ENCODE data around the gene CEP76. TPM values are rescaled to one million over a fixed set of nuclear protein-coding genes. Genes with fewer than 3 reads are reported as not detected.
"Not testable (repeated sequence)": the region's sequence is repeated elsewhere in the genome, so short reads cannot be mapped to it uniquely, and the experiment has no call there.

The CEP76 gene
- total RNA-seq, 2 experiments from 2014 or later: 14.4 to 15.0 TPM

GRCh38 chr18:12656938-12657683, 45.4 kb downstream of the CEP76 start:
- Mint-ChIP-seq H3K27ac (no peak overlapping the region), H3K27me3 (peaks cover 8% of the 10 kb centered on the region), H3K4me1 (ENCODE audit: low read depth) (peaks cover 26% of the 10 kb centered on the region), H3K36me3 (no peaks in the 10 kb centered on the region), H3K9me3 (no peaks in the 10 kb centered on the region), H3K4me3 (peak overlapping the region; percentile 75)
- CTCF ChIA-PET: interaction anchor here (4.8 kb wide), 1 partner anchor 264 kb away, joined by 64 read pairs; no protein-coding TSS in a partner anchor
- DNase-seq: peak; percentile 37
- POLR2A ChIA-PET: interaction anchor here (1.2 to 1.4 kb wide), 2 partner anchors 249 to 280 kb away, joined by 3 to 4 read pairs; partner anchors contain the start of genes AFG3L2 and PRELID3A
- intact Hi-C loops (cut with micrococcal nuclease): loop anchor here (5.0 to 10.0 kb wide), 4 partner anchors 52 to 385 kb away; partner anchors contain the start of gene AFG3L2

- Mint-ChIP-seq H3K4me3 (peak overlapping the region; percentile 75), H3K27ac (no peak overlapping the region), H3K27me3 (peaks cover 10% of the 10 kb centered on the region), H3K9me3 (no peaks in the 10 kb centered on the region), H3K36me3 (no peaks in the 10 kb centered on the region), H3K4me1 (ENCODE audit: low read depth) (peaks cover 26% of the 10 kb centered on the region)
- intact Hi-C loops (cut with micrococcal nuclease): loop anchor here (5.0 to 10.0 kb wide), 4 partner anchors 52 to 384 kb away; partner anchors contain the start of gene AFG3L2
- CTCF ChIA-PET: interaction anchor here (4.8 kb wide), 1 partner anchor 263 kb away, joined by 64 read pairs; no protein-coding TSS in a partner anchor
- DNase-seq: no peak
- POLR2A ChIA-PET: no interaction called here
Measured at GRCh38 chr18:12656605-12656937, 46.0 kb downstream of the CEP76 start.

- CTCF ChIA-PET: no interaction called here
Measured at GRCh38 chr18:12654971-12655370, 47.6 kb downstream of the CEP76 start.

GRCh38 chr18:12652861-12653401, 49.6 kb downstream of the CEP76 start:
- H3K27ac Mint-ChIP-seq: peak overlapping the region; percentile 24

More at GRCh38 chr18:12654971-12655370, 47.6 kb downstream of the CEP76 start:
- Mint-ChIP-seq H3K27me3 (peaks cover 12% of the 10 kb centered on the region), H3K36me3 (no peaks in the 10 kb centered on the region), H3K4me1 (ENCODE audit: low read depth) (peaks cover 26% of the 10 kb centered on the region), H3K27ac (no peak overlapping the region), H3K4me3 (no peak overlapping the region), H3K9me3 (no peaks in the 10 kb centered on the region)
- no peak for DNase-seq
- POLR2A ChIA-PET: interaction anchor here (0.6 kb wide), 1 partner anchor 31 kb away, joined by 3 read pairs; no protein-coding TSS in a partner anchor
- intact Hi-C loops (cut with micrococcal nuclease): loop anchor here (5.0 to 10.0 kb wide), 4 partner anchors 50 to 383 kb away; partner anchors contain the start of gene AFG3L2

GRCh38 chr18:12651651-12652050, 50.9 kb downstream of the CEP76 start:
- POLR2A ChIA-PET: no interaction called here
- intact Hi-C loops (cut with micrococcal nuclease): loop anchor here (10.0 kb wide), 2 partner anchors 47 to 107 kb away; no protein-coding TSS in a partner anchor
- Mint-ChIP-seq H3K4me1 (ENCODE audit: low read depth) (peaks cover 21% of the 10 kb centered on the region), H3K36me3 (no peaks in the 10 kb centered on the region), H3K27ac (no peak overlapping the region), H3K4me3 (no peak overlapping the region), H3K27me3 (peaks cover 7% of the 10 kb centered on the region), H3K9me3 (no peaks in the 10 kb centered on the region)
- DNase-seq: no peak
- CTCF ChIA-PET: interaction anchor here (1.5 kb wide), 1 partner anchor 260 kb away, joined by 5 read pairs; no protein-coding TSS in a partner anchor

More at GRCh38 chr18:12652861-12653401, 49.6 kb downstream of the CEP76 start:
- intact Hi-C loops (cut with micrococcal nuclease): loop anchor here (1.0 to 10.0 kb wide), 3 partner anchors 24 to 108 kb away; no protein-coding TSS in a partner anchor
- Mint-ChIP-seq H3K4me3 (no peak overlapping the region), H3K4me1 (ENCODE audit: low read depth) (peaks cover 24% of the 10 kb centered on the region), H3K27me3 (peaks cover 8% of the 10 kb centered on the region), H3K9me3 (no peaks in the 10 kb centered on the region), H3K36me3 (no peaks in the 10 kb centered on the region)
- DNase-seq: peak; percentile 49
- POLR2A ChIA-PET: no interaction called here
- CTCF ChIA-PET: no interaction called here

GRCh38 chr18:12647773-12648172, 54.8 kb downstream of the CEP76 start:
- no peak for DNase-seq
- H3K36me3 Mint-ChIP-seq: no peaks in the 10 kb centered on the region
- H3K27me3 Mint-ChIP-seq: peaks cover 5% of the 10 kb centered on the region
- CTCF ChIA-PET: no interaction called here
- no peak overlapping the region for H3K4me3 Mint-ChIP-seq
- POLR2A ChIA-PET: no interaction called here
- H3K27ac Mint-ChIP-seq: no peak overlapping the region
- no peaks in the 10 kb centered on the region for H3K9me3 Mint-ChIP-seq
- intact Hi-C loops (cut with micrococcal nuclease): no loop called here
- H3K4me1 Mint-ChIP-seq (ENCODE audit: low read depth): peaks cover 7% of the 10 kb centered on the region

- no peak for DNase-seq
- Mint-ChIP-seq H3K36me3 (no peaks in the 10 kb centered on the region), H3K27ac (no peak overlapping the region), H3K4me3 (no peak overlapping the region), H3K4me1 (ENCODE audit: low read depth) (no peaks in the 10 kb centered on the region), H3K9me3 (no peaks in the 10 kb centered on the region), H3K27me3 (peaks cover 5% of the 10 kb centered on the region)
- intact Hi-C loops (cut with micrococcal nuclease): no loop called here
- ChIA-PET POLR2A (no interaction called here), CTCF (no interaction called here)
Measured at GRCh38 chr18:12645751-12646203, 56.7 kb downstream of the CEP76 start.

GRCh38 chr18:12645254-12645653, 57.3 kb downstream of the CEP76 start:
- Mint-ChIP-seq H3K4me3 (no peak overlapping the region), H3K27me3 (peaks cover 5% of the 10 kb centered on the region), H3K27ac (no peak overlapping the region), H3K36me3 (no peaks in the 10 kb centered on the region), H3K4me1 (ENCODE audit: low read depth) (peaks cover 4% of the 10 kb centered on the region), H3K9me3 (no peaks in the 10 kb centered on the region)
- intact Hi-C loops (cut with micrococcal nuclease): no loop called here
- ChIA-PET POLR2A (no interaction called here), CTCF (no interaction called here)
- DNase-seq: no peak

GRCh38 chr18:12643756-12644155, 58.8 kb downstream of the CEP76 start:
- CTCF ChIA-PET; H3K36me3 Mint-ChIP-seq; POLR2A ChIA-PET; intact Hi-C loops (cut with micrococcal nuclease); H3K4me1 Mint-ChIP-seq (ENCODE audit: low read depth); H3K9me3 Mint-ChIP-seq; H3K4me3 Mint-ChIP-seq; H3K27me3 Mint-ChIP-seq; DNase-seq; H3K27ac Mint-ChIP-seq: not testable (repeated sequence)

GRCh38 chr18:12640881-12641200, 61.7 kb downstream of the CEP76 start:
- intact Hi-C loops (cut with micrococcal nuclease): no loop called here
- Mint-ChIP-seq H3K27ac (no peak overlapping the region), H3K9me3 (no peaks in the 10 kb centered on the region), H3K27me3 (peaks cover 7% of the 10 kb centered on the region), H3K4me1 (ENCODE audit: low read depth) (peaks cover 6% of the 10 kb centered on the region), H3K36me3 (no peaks in the 10 kb centered on the region), H3K4me3 (no peak overlapping the region)
- ChIA-PET POLR2A (no interaction called here), CTCF (interaction anchor here (0.7 to 1.4 kb wide), 2 partner anchors 172 to 249 kb away, joined by 3 to 8 read pairs; no protein-coding TSS in a partner anchor)
- DNase-seq: no peak

- intact Hi-C loops (cut with micrococcal nuclease): no loop called here
- H3K4me3 Mint-ChIP-seq: no peak overlapping the region
- no peak overlapping the region for H3K27ac Mint-ChIP-seq
- ChIA-PET POLR2A (no interaction called here), CTCF (interaction anchor here (0.7 to 1.4 kb wide), 2 partner anchors 172 to 248 kb away, joined by 3 to 8 read pairs; no protein-coding TSS in a partner anchor)
- no peaks in the 10 kb centered on the region for H3K9me3 Mint-ChIP-seq
- peaks cover 6% of the 10 kb centered on the region for H3K4me1 Mint-ChIP-seq (ENCODE audit: low read depth)
- H3K27me3 Mint-ChIP-seq: peaks cover 6% of the 10 kb centered on the region
- no peak for DNase-seq
- H3K36me3 Mint-ChIP-seq: no peaks in the 10 kb centered on the region
Measured at GRCh38 chr18:12639990-12640880, 62.3 kb downstream of the CEP76 start.
